ENCODE measurements around the gene RNF220. TPM values are rescaled to one million over a fixed set of nuclear protein-coding genes. Genes with fewer than 3 reads are reported as not detected.
A peak's percentile ranks its signal among the peaks of the same experiment; 100 is the strongest.

The RNF220 gene
- polyA plus RNA-seq, 1 of the 3 experiments (the other 2 are of a cell fraction) = 83.7 TPM

DNA sequence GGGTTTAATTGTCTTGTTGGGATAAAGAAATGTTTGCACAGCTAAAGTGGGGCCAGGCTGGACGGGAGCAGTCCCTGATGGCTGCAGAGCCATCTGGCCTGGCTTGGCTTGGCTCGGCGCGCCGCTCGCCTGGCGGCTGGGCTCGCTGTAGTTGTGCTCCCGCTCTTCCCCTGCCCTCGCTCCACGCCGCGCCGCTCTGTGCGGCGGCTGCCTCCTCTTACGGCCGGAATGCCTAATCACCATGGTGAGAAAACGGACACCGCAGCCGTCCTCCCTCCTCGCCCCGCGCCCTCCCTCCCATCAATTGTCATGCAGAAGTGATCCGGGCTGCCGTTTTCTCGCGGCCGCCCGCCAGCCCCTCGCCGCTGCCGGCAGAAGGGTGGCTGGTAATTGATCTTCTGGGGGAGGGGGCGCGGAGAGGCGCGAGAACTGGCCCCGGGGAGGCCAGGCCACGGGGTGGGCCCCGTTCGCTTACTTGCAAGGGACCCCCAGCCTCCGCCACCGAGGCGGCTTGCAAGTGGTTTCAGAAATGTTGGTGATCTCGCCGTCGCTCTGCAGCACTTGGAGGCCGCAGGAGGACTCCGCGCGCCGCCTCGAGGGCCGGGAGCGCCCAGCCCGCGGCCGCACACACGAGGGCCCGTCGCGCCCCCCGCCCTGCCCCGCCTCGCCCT is 12.4 kb downstream of the RNF220 start:
- H3K9ac ChIP-seq = no peak overlapping the region
- no peaks in the 10 kb centered on the region for H3K9me3 ChIP-seq
- no peaks in the 10 kb centered on the region for H4K20me1 ChIP-seq (ENCODE audit: insufficient read depth)
- no peak overlapping the region for H3K27ac ChIP-seq (ENCODE audit: low read depth in 2 of 2, low read length in 1 of 2)
- peaks cover 90% of the 10 kb centered on the region for H3K27me3 ChIP-seq (ENCODE audit: insufficient read depth)
- POLR2A ChIA-PET = no interaction called here
- H3K79me2 ChIP-seq (ENCODE audit: insufficient read depth) = no peaks in the 10 kb centered on the region
- 9% methylated on average over 6 of the region's 65 CpGs for WGBS (ENCODE audit: low lambda C conversion rate)
- H3K36me3 ChIP-seq (replicated peaks in 1 of 2; ENCODE audit: control insufficient read depth in 1 of 2, insufficient read depth in 2 of 2, low read length in 1 of 2) = no peaks in the 10 kb centered on the region
- H3K4me1 ChIP-seq (ENCODE audit: control insufficient read depth in 1 of 2, insufficient read depth in 2 of 2, low read depth in 1 of 2, low read length in 1 of 2) = peaks cover 0 to 5% of the 10 kb centered on the region in 2 experiments; a peak in 1 of 4 replicates
- no peaks in the 10 kb centered on the region for H3K9me2 ChIP-seq
- TF ChIP-seq TAF1 (IDR thresholded peaks at IDR 0.05; ENCODE audit: borderline replicate concordance, low read depth, low read length) (no peak), EZH2phosphoT487 (IDR thresholded peaks at IDR 0.05; ENCODE audit: borderline replicate concordance, low read depth) (peak; percentile 94; the same call in 1 of the 2 replicates)
- no peak overlapping the region for H2AFZ ChIP-seq (ENCODE audit: low read depth)
- peak overlapping the region in 1 of 2 experiments; percentile 3; a peak in 1 of 4 replicates for H3K4me3 ChIP-seq (ENCODE audit: low read depth in 2 of 2, low read length in 1 of 2)
- CTCF ChIA-PET = no interaction called here
- DNase-seq = peak; percentile 81
- no peaks in the 10 kb centered on the region for H3F3A ChIP-seq (replicated peaks; ENCODE audit: insufficient read depth)
- H3K4me2 ChIP-seq = peak overlapping the region; percentile 69; the same call in 1 of the 2 replicates

DNA sequence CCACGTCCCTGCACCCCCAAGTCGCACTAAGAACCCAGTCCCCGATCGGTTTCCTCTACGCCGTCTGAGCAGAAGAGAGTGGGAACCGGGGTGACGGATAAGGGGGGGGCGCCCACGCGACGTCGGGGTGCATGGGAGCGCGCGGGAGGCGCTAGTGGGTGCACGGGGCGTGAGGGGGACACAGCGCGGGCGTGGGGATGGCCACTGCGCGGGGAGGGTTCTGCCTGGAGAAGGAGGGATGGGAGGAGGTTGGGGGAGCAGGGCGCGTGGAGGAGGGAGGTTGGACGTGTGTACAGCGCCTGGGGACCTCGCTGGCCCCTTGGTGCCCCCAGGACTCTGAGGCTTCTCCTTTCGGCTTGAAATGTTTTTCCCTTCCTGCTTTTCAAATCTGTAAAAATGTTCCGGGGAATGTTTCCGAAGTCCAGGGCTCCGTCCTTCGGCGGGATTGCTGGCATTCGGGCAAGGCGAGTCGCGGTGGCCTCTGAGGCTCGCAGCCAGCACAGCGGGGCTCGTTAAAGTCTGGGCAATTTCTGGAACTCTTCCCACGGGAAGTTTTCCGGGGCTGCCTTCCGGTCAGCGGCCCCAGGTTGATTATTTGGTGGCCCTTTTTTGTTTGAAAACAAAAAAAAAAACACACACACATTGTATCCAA is 13.1 kb downstream of the RNF220 start:
- H3K4me3 ChIP-seq (ENCODE audit: low read depth in 2 of 2, low read length in 1 of 2) = no peak overlapping the region
- no peak for TF ChIP-seq GABPA (IDR thresholded peaks at IDR 0.05; ENCODE audit: low read depth)
- TF ChIP-seq EZH2phosphoT487 (IDR thresholded peaks at IDR 0.05; ENCODE audit: borderline replicate concordance, low read depth) = peak; percentile 97
- no peaks in the 10 kb centered on the region for H3K9me2 ChIP-seq
- H3F3A ChIP-seq (replicated peaks; ENCODE audit: insufficient read depth) = no peaks in the 10 kb centered on the region
- no peak overlapping the region for H3K27ac ChIP-seq (ENCODE audit: low read depth in 2 of 2, low read length in 1 of 2)
- no peak overlapping the region for H3K4me2 ChIP-seq
- no peaks in the 10 kb centered on the region for H3K36me3 ChIP-seq (replicated peaks in 1 of 2; ENCODE audit: control insufficient read depth in 1 of 2, insufficient read depth in 2 of 2, low read length in 1 of 2)
- 24% methylated on average over 40 of the region's 46 CpGs for WGBS (ENCODE audit: low lambda C conversion rate)
- CTCF ChIA-PET = no interaction called here
- peaks cover 0 to 5% of the 10 kb centered on the region in 2 experiments; a peak in 1 of 4 replicates for H3K4me1 ChIP-seq (ENCODE audit: control insufficient read depth in 1 of 2, insufficient read depth in 2 of 2, low read depth in 1 of 2, low read length in 1 of 2)
- peaks cover 84% of the 10 kb centered on the region for H3K27me3 ChIP-seq (ENCODE audit: insufficient read depth)
- no peaks in the 10 kb centered on the region for H3K79me2 ChIP-seq (ENCODE audit: insufficient read depth)
- H3K9ac ChIP-seq = no peak overlapping the region
- POLR2A ChIA-PET = no interaction called here
- no peaks in the 10 kb centered on the region for H4K20me1 ChIP-seq (ENCODE audit: insufficient read depth)
- H2AFZ ChIP-seq (ENCODE audit: low read depth) = no peak overlapping the region
- no peaks in the 10 kb centered on the region for H3K9me3 ChIP-seq
- peak; percentile 37 for DNase-seq

DNA sequence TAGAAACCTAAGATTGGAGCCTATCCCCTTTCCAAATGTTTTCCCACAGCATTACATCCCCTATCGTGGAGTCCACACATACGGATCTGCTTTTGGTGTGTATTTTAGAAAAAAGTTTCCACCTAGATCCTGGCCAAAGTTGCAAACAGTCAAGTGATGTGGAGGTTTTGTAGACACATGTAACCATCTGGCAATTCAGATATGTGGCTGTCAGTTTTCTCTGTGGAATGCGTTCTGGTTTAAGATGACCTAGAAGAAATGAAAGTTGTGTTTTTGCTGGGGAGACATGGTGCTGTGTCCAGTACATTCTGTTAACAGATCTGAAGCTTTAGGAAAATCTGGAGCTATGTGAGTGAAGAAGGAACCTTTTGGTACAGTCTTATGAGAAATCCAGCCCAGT is 14.8 kb downstream of the RNF220 start:
- H2AFZ ChIP-seq (ENCODE audit: low read depth) = no peak overlapping the region
- no peaks in the 10 kb centered on the region for H4K20me1 ChIP-seq (ENCODE audit: insufficient read depth)
- WGBS (ENCODE audit: low lambda C conversion rate) = 8% methylated on average over 3 of the region's 3 CpGs
- H3K4me2 ChIP-seq = no peak overlapping the region
- no peaks in the 10 kb centered on the region for H3K79me2 ChIP-seq (ENCODE audit: insufficient read depth)
- no peaks in the 10 kb centered on the region for H3K9me2 ChIP-seq
- H3K27ac ChIP-seq (ENCODE audit: low read depth in 2 of 2, low read length in 1 of 2) = no peak overlapping the region
- no peak overlapping the region for H3K4me3 ChIP-seq (ENCODE audit: low read depth in 2 of 2, low read length in 1 of 2)
- no peaks in the 10 kb centered on the region for H3K36me3 ChIP-seq (replicated peaks in 1 of 2; ENCODE audit: control insufficient read depth in 1 of 2, insufficient read depth in 2 of 2, low read length in 1 of 2)
- TF ChIP-seq EP300 (IDR thresholded peaks at IDR 0.05; ENCODE audit: borderline replicate concordance in 1 of 2, low read depth in 1 of 2, low read length in 1 of 2) = no peak
- ChIA-PET CTCF (no interaction called here), POLR2A (no interaction called here)
- peaks cover 5 to 6% of the 10 kb centered on the region in 2 experiments; a peak in 2 of 4 replicates for H3K4me1 ChIP-seq (ENCODE audit: control insufficient read depth in 1 of 2, insufficient read depth in 2 of 2, low read depth in 1 of 2, low read length in 1 of 2)
- H3K9me3 ChIP-seq = no peaks in the 10 kb centered on the region
- peaks cover 74% of the 10 kb centered on the region for H3K27me3 ChIP-seq (ENCODE audit: insufficient read depth)
- H3F3A ChIP-seq (replicated peaks; ENCODE audit: insufficient read depth) = peaks cover 9% of the 10 kb centered on the region
- no peak for DNase-seq
- H3K9ac ChIP-seq = no peak overlapping the region

All from SK-N-SH (cell line).